GM12872 (cell line): ENCODE results near the gene CYTIP.

Experiments used
- CTCF ChIP-seq: IDR thresholded peaks from 3 replicates; pipeline ENCODE4 v1.5.1; 2011; ENCODE audit warnings: low read depth, mild to moderate bottlenecking, low read length, moderate library complexity; ENCODE audit not compliant: insufficient read depth

Gene CYTIP

DNA sequence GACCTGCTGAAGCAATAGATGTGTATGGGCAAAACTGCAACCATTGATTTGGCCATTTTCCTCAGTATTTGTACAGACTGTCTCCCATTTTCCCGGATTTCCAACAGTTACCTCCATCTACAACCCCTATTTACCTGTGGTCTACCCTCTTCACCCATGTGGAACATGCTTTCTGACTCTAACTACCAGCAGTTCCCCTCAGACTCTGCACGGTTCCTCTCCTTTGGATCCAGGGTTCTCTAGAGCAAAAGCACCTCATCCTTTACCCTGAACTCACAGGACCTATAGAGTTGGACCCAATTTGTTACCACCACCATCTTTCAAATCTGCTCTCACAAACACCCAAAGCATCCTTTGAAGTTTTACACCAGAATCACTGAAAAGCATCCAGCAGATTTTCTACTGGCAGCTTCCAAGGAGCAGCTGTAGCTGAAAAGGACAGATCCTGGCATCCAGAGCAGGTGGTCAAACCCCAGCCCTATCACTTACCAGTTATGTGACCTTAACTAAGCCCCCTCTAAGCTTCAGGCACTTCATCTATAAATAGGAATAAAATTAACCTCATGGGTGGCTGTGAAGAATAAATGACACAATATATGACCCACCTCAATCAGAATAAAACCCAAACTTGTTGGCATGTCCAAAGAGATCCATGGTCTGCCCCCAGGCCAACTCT lies 15.3 kb downstream of the CYTIP start:
- no peak for TF ChIP-seq CTCF

DNA sequence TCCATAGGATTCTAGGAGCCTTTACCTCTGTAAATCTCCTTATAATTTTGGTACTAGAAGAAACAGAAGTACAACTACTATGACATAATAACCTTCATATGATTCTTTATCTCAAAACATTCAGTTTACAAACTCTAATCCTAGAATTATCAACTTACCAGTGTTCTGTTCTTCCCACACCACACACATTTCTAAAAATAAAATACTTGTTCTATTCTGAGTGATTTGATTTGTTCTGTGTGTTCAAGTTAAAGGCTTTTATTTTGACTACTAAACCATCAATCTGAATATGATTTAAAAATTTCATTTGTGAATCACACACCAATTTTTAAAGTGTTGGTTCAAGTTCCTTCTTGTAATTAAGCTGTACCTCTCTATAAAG lies 16.0 kb downstream of the CYTIP start:
- TF ChIP-seq CTCF: no peak

DNA sequence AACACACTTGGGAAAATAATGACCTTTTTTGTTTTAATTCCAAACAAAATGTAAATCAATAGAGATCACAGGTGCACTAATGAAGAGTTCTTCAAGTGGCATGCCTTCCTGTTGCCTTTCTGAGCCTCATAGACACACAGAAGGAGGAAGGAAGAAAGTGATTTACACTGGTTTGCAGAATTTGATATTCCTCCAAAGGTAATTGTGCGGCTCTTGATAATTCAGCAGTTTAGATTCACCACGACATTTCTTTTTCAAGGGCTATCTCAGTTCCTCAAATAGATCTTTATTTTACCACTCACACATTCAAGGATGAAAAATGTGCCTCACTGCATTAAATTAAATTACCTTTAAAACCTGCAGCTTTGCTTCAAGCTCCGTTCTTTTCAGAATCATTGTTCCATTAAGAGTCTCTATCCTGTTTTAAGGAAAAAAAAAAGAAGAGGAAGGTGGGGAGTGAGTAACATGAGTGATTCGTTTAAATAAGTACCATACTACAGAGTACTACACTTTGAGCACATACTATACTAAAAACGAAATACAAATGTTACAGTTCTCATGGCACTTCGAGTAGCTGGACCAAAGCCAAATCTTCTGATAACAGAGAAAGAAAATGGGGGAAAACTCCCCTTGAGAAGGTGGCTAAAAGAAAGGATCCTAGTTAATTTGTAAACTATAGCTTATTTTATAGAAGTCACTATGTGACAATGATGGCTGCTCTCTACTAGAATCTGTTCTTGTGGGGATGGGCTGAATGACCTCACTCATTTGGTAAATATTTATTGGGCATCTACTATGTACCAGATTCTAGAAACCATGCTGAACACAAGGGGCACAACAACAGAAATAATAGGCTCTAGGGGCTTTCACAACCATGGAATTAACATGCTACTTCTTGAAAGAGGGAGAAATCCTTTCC lies 16.6 kb downstream of the CYTIP start:
- no peak for TF ChIP-seq CTCF

- no peak for TF ChIP-seq CTCF
Observed at GRCh38 chr2:157426477-157426994, 17.4 kb downstream of the CYTIP start.

- TF ChIP-seq CTCF: no peak
Observed at GRCh38 chr2:157424374-157424773, 19.5 kb downstream of the CYTIP start.

DNA sequence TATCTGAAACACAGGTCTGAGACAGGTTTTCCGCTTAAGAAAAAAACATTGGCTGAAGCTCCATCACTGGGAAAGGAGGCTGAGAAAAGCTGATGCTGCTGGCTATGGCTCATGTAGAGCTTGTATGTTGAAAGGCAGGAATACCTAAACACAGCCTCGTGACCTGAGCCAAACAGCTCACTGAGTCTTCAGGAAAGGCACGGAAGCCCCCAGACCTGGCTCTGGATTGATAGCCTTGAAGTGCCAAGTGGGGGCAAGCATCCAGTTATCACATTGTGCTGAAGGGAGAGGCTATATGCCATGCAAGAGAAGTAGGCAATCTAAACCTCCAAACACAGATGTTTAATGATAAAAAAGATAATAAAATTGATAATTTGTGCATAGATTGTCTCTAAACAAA lies 21.9 kb downstream of the CYTIP start:
- no peak for TF ChIP-seq CTCF

GRCh38 chr2:157421331-157421944 lies 22.5 kb downstream of the CYTIP start:
- no peak for TF ChIP-seq CTCF
